Chondrocyte (in vitro differentiated cells): ENCODE results near the gene NR5A1. TPM values are rescaled to one million over a fixed set of nuclear protein-coding genes. Genes with fewer than 3 reads are reported as not detected.

ENCODE experiments used
- DNase-seq: peaks from one replicate; pipeline ENCODE4 v3.0.0; 2021; ENCODE audit warnings: mixed read lengths, low spot score
- H3K27ac Mint-ChIP-seq: one replicate; pipeline ENCODE4 v1.8.0; 2021; ENCODE audit warnings: mild to moderate bottlenecking, moderate library complexity, mixed read lengths; ENCODE audit not compliant: unreplicated experiment
- H3K27me3 Mint-ChIP-seq: 2 replicates; pipeline ENCODE4 v1.8.0; 2021; ENCODE audit warnings: low read depth, mixed read lengths
- H3K36me3 Mint-ChIP-seq: 2 replicates; pipeline ENCODE4 v1.8.0; 2021; ENCODE audit warnings: low read depth, mixed read lengths
- H3K4me1 Mint-ChIP-seq: 2 replicates; pipeline ENCODE4 v1.8.0; 2021; ENCODE audit warnings: low read depth, mild to moderate bottlenecking, mixed read lengths
- H3K4me3 Mint-ChIP-seq: one replicate; pipeline ENCODE4 v1.8.0; 2021; ENCODE audit warnings: mild to moderate bottlenecking, moderate library complexity, mixed read lengths; ENCODE audit not compliant: unreplicated experiment
- H3K9me3 Mint-ChIP-seq: 2 replicates; pipeline ENCODE4 v1.8.0; 2021; ENCODE audit warnings: low read depth, mixed read lengths
- total RNA-seq: library from RNA; stranded (reverse); gene quantifications from 3 replicates; pipeline ENCODE4 v1.2.1, GENCODE V29; 2021
- TF ChIP-seq, protein P1 (sequence below): fragments of 200-600 bp; sonication (generic); IDR thresholded peaks from 2 replicates; pipeline ENCODE4 v1.5.0; 2021; ENCODE audit warnings: antibody characterized with exemption, mild to moderate bottlenecking, moderate library complexity

Gene NR5A1
- total RNA-seq, 1 donor from 2014 or later = not detected

DNA sequence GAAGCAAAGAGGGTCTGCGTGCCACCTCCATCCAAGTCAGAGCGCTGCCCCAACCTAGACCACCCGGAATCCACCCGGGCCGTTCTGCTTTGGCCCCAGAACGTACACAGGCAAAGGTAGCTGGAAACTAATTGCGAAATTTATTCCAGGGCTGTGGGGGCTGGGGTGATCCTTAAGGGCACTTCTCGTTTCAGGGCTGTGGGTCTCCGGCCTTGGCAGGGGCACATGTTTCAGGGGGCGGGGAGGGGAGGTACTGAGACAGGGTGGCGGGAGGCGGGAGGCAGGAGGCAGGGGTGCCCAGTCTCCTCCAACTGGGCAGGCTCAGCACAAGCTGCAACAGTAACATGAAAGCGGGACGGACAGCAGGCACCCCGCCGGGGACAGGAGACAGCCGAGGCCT is 26.1 kb downstream of the NR5A1 start:
- no peak overlapping the region for H3K27ac Mint-ChIP-seq
- peaks cover 24% of the 10 kb centered on the region for H3K27me3 Mint-ChIP-seq
- H3K4me1 Mint-ChIP-seq = peaks cover 5% of the 10 kb centered on the region
- no peak for DNase-seq
- no peaks in the 10 kb centered on the region for H3K36me3 Mint-ChIP-seq
- no peaks in the 10 kb centered on the region for H3K9me3 Mint-ChIP-seq
- TF ChIP-seq, protein P1, sequence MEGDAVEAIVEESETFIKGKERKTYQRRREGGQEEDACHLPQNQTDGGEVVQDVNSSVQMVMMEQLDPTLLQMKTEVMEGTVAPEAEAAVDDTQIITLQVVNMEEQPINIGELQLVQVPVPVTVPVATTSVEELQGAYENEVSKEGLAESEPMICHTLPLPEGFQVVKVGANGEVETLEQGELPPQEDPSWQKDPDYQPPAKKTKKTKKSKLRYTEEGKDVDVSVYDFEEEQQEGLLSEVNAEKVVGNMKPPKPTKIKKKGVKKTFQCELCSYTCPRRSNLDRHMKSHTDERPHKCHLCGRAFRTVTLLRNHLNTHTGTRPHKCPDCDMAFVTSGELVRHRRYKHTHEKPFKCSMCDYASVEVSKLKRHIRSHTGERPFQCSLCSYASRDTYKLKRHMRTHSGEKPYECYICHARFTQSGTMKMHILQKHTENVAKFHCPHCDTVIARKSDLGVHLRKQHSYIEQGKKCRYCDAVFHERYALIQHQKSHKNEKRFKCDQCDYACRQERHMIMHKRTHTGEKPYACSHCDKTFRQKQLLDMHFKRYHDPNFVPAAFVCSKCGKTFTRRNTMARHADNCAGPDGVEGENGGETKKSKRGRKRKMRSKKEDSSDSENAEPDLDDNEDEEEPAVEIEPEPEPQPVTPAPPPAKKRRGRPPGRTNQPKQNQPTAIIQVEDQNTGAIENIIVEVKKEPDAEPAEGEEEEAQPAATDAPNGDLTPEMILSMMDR = no peak
- H3K4me3 Mint-ChIP-seq = no peak overlapping the region

DNA sequence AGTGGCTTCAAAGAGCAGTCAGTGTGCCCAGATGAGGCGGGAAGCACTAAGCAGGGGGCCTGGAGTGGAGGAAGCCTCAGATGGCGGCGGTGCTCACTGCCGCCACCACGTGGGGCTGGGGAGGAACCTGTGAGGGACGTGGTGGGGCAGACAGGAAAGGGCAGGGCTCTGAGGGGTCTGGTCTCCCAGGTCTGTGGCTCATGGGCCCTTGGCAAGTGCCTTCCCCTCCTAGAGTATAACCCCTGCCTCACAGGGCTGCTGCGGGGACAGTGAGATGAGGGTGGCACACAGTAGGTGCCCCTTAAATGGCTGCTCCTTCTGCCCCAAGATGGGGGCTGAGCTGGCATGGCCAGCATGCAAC is 26.6 kb downstream of the NR5A1 start:
- Mint-ChIP-seq H3K9me3 (no peaks in the 10 kb centered on the region), H3K27ac (no peak overlapping the region), H3K4me3 (no peak overlapping the region), H3K36me3 (no peaks in the 10 kb centered on the region), H3K4me1 (peaks cover 5% of the 10 kb centered on the region), H3K27me3 (peaks cover 22% of the 10 kb centered on the region)
- TF ChIP-seq, protein P1 = peak; percentile 66
- no peak for DNase-seq

DNA sequence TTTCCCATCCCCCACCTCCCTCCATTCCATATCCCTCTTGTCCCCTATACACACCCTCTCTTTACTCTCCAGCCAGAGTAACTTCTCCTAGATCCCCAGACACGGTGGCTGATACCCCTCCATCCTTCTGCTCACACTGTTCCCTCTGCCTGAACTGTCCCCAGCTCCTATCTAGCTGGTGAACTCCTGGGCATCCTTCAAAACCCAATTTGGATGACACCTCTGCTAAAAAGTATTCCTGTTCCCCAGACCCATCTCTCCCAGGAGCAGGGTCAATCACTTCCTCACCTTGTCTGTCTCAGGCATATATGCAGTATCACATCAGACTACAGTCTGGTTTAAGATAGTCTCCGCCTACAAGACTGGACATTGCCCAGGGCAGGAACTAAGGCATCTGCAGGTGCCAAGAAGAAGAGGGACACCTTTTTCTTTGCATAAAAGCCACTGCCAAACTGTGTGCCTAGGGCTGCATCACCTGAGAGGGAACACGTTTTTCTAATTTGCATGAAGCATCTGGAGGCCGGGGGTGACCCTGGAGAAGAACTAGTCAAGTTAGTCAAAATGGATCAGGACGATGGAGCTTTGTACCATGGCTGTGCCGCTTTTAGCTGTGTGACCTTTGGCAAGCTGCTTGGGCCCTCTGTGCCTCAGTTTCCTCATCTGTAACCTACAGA is 27.1 kb downstream of the NR5A1 start:
- Mint-ChIP-seq H3K27me3 (peaks cover 20% of the 10 kb centered on the region), H3K4me1 (peaks cover 5% of the 10 kb centered on the region), H3K4me3 (no peak overlapping the region), H3K9me3 (no peaks in the 10 kb centered on the region), H3K36me3 (no peaks in the 10 kb centered on the region), H3K27ac (no peak overlapping the region)
- TF ChIP-seq, protein P1 = no peak
- no peak for DNase-seq

DNA sequence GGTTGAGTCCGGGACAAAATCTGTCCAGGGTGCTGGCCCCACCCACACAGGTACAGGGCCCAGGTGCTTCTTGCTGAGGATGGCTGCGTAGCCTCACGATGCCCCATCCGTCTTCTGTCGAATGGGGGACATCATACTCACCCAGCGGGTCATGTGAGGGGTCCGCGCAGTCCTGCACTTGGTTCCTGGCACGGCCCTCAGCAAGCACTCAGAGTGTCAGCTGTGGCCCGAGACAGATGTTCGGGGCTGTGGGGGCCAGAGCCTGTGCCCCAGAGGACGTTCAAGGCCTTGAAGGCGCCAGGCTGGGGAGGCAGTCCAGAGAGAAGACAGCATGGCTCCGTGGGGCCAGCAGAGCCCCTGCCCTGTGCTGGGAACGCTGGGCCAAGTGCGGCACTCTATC is 27.8 kb downstream of the NR5A1 start:
- no peaks in the 10 kb centered on the region for H3K9me3 Mint-ChIP-seq

DNA sequence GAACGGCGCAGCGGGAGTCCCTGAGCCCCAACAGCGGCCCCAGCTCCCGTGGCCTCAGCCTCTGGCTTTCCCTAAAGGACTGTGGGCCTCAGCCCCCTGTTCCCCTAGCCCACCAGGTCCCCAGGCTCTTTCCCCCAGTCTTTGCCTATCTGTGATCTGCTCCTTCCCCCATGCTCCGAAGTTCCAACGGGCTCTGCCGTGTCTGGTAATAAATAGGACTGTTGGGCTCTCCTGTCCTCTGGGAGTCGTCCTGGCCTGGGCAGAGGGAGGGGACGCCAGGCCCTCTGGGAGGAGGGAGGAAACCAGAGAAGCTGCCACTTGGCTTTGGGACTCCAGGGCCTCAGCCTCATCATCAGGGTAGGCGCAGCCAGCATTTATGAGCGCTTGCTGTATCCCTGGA is 28.8 kb downstream of the NR5A1 start:
- Mint-ChIP-seq H3K27me3 (peaks cover 21% of the 10 kb centered on the region), H3K4me1 (peaks cover 5% of the 10 kb centered on the region), H3K36me3 (no peaks in the 10 kb centered on the region), H3K9me3 (no peaks in the 10 kb centered on the region), H3K4me3 (peak overlapping the region; percentile 25), H3K27ac (peak overlapping the region; percentile 41)
- TF ChIP-seq, protein P1 = no peak
- no peak for DNase-seq

More for the DNA sequence above, 27.8 kb downstream of the NR5A1 start:
- Mint-ChIP-seq H3K4me3 (no peak overlapping the region), H3K27ac (no peak overlapping the region), H3K4me1 (peaks cover 5% of the 10 kb centered on the region), H3K36me3 (no peaks in the 10 kb centered on the region), H3K27me3 (peaks cover 20% of the 10 kb centered on the region)
- TF ChIP-seq, protein P1 = no peak
- no peak for DNase-seq
